Left ventricle myocardium superior (tissue), 1 donor: ENCODE measurements around the gene SNAP29. TPM values are rescaled to one million over a fixed set of nuclear protein-coding genes. Genes with fewer than 3 reads are reported as not detected.
A peak's percentile ranks its signal among the peaks of the same experiment; 100 is the strongest.

Source experiments
- ATAC-seq: fragments of 200-7000 bp; cut with Tn5 transposase; one replicate; pipeline ENCODE4 v1.9.1; 2020; ENCODE audit warnings: mild to moderate bottlenecking, moderate library complexity
- DNase-seq: peaks from one replicate; pipeline ENCODE4 v3.0.0-alpha.2; 2020
- intact Hi-C: fragments of 100-400 bp; cut with micrococcal nuclease; formaldehyde crosslinking; loops from one replicate; pipeline ENCODE4 v1.11.0; 2022
- total RNA-seq: library from RNA; stranded (reverse); fragmentation: NEBNext Ultra II Directional; extraction: Animal tissue kit (Norgen Biotek cat#: 25700); gene quantifications from one replicate; pipeline ENCODE4 v1.2.1, GENCODE V29; 2021
- donor health status: DM: no; HTN: yes; CAD: no; lungs with severe emphysema.

SNAP29 gene
- total RNA-seq, 1 donor from 2014 or later, result 24.2 TPM

DNA sequence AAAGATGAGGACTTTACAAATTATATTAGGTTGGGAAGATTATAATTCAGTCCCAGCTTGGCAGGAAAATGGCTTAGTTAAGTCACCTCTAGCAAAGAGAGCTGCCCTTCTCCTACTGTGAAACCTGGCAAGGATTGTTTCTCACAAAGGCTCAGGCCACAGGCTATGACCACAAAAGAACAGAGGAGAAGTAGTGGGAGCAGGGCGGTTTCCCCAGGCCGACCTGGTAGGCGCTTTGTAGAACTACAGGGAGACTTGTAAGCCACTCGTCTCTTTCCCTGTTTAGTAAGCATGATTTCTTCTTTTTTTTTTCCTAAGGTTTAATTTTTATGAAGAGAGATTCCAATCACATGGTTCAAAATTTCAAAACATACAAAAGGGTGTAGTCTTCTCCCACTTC lies 4.6 kb downstream of the SNAP29 start:
- intact Hi-C loops, result no loop called here
- ATAC-seq (no peak), DNase-seq (no peak)

- intact Hi-C loops, result no loop called here
- no peak for ATAC-seq
These were observed 5.5 kb downstream of the SNAP29 start for GRCh38 chr22:20864186-20864908.

GRCh38 chr22:20865331-20865730 lies 6.5 kb downstream of the SNAP29 start:
- DNase-seq (no peak), ATAC-seq (no peak)
- intact Hi-C loops, result no loop called here

More at GRCh38 chr22:20864186-20864908, 5.5 kb downstream of the SNAP29 start:
- DNase-seq, result no peak

GRCh38 chr22:20865875-20866445 lies 7.2 kb downstream of the SNAP29 start:
- no peak for ATAC-seq

GRCh38 chr22:20866736-20867135 lies 7.9 kb downstream of the SNAP29 start:
- ATAC-seq (no peak), DNase-seq (no peak)
- intact Hi-C loops, result no loop called here

More at GRCh38 chr22:20865875-20866445, 7.2 kb downstream of the SNAP29 start:
- intact Hi-C loops, result no loop called here
- no peak for DNase-seq

DNA sequence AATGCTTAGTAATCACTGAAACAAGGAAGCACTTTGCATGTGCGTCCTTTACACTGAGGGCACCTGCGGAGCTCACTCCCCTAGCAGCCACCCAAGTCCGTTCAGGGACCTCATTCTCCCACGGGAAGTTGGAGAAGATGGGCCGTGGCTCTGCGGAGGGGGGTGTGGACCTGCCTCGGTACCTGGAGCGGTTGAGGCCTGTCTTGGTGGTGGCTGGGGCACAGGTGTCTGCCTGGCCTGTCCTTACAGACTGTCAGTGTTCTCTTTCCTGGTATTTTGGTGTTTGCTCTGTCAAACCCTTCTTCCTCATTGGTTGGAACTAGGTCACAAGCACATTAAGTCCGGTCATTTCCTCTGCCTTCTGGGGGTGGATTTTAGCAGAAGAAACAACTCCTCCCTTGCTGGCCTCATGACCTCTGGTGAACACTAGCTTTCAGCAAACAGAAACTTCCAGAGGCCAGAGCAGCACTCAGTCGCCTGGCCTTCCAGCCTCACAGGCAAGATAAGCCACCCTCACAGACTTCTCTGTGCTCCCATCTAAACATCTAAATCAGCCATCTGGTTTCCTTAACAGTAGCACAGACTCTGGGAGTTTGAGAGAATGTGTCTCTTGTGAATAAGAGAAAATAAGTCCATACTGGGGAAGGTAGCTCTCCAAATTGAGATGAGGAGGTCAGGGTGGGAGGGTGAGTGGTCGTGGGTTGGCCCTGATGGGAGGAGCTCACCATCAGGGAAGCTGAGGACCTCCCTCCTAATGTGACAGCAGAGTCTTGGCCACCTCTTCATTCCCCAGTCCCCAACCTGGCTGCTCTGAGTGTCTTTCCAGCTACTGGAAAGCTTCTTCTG lies 8.6 kb downstream of the SNAP29 start:
- ATAC-seq (peak; percentile 86), DNase-seq (peak; percentile 41)
- intact Hi-C loops, result no loop called here

- DNase-seq, result no peak
- intact Hi-C loops, result no loop called here
- ATAC-seq, result no peak
These were observed 9.5 kb downstream of the SNAP29 start for GRCh38 chr22:20868025-20868962.

DNA sequence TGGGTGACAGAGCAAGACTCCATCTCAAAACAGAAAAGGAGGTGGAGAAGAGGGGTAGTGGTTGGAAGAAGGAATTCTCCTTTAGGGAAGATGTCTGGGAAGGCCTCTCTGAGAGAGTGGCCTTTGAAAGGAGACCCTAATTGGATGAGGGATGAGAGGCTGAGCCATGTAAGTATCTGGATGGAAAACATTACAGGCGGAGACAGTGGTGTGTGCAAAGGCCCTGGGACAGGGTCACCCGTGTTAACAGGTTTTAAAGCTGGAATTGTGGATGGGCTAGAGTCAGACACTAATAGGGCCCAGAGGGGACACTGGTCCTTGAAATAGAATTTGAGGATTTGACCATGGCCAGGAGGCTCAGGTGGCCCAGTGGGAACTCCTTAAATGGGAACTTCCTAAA lies 10.4 kb downstream of the SNAP29 start:
- ATAC-seq, result no peak
- no peak for DNase-seq
- intact Hi-C loops, result no loop called here

DNA sequence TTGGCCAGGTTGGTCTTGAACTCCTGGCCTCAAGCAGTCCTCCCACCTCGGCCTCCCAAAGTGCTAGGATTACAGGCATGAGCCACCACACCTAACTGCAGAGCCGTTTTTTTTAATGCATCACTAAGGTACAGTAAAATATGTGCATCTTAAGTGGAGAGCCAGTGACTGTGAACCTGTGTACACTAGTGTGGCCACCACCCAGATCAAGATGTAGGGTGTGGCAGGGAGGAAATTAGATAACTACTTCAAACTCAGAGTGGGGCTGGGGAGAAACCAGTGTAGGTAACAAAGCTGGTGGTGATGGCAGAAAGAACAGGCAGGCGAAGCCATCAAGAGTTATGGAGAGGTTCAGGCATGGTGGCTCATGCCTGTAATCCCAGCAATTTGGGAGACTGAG lies 14.4 kb downstream of the SNAP29 start:
- ATAC-seq (no peak), DNase-seq (no peak)
- intact Hi-C loops, result no loop called here

- intact Hi-C loops, result no loop called here
- no peak for DNase-seq
These were observed 16.5 kb downstream of the SNAP29 start for GRCh38 chr22:20875296-20875695.

GRCh38 chr22:20877715-20878114 lies 18.9 kb downstream of the SNAP29 start:
- intact Hi-C loops, result no loop called here

More at GRCh38 chr22:20875296-20875695, 16.5 kb downstream of the SNAP29 start:
- no peak for ATAC-seq

GRCh38 chr22:20881231-20881630 lies 22.4 kb downstream of the SNAP29 start:
- no peak for ATAC-seq
- intact Hi-C loops, result no loop called here
- DNase-seq, result no peak

More at GRCh38 chr22:20877715-20878114, 18.9 kb downstream of the SNAP29 start:
- DNase-seq, result no peak
- ATAC-seq, result no peak

GRCh38 chr22:20881869-20882815 lies 23.3 kb downstream of the SNAP29 start:
- intact Hi-C loops, result no loop called here
- ATAC-seq, result no peak

DNA sequence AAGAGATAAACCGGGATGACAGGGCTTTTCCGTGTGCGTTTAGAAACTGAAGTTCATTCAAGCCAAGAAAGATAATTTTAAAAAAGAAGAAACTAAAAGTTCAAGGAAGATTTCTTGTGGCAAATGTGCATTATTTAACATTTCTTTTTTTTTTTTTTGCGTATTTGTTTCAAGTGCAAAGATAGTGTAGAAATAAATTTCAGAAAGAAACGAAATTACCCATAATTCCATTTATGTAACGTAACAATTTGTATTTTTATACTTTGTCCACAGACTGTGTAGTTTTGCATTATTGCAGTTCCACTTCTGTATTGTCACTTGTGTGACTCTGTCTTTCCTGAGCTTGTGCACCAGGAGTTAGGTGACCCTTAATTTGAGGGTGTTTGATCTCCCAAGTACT lies 24.0 kb downstream of the SNAP29 start:
- intact Hi-C loops, result no loop called here
- no peak for DNase-seq
- ATAC-seq, result no peak

More at GRCh38 chr22:20881869-20882815, 23.3 kb downstream of the SNAP29 start:
- no peak for DNase-seq

GRCh38 chr22:20884454-20884853 lies 25.6 kb downstream of the SNAP29 start:
- ATAC-seq, result no peak
- intact Hi-C loops, result no loop called here
- DNase-seq, result no peak

DNA sequence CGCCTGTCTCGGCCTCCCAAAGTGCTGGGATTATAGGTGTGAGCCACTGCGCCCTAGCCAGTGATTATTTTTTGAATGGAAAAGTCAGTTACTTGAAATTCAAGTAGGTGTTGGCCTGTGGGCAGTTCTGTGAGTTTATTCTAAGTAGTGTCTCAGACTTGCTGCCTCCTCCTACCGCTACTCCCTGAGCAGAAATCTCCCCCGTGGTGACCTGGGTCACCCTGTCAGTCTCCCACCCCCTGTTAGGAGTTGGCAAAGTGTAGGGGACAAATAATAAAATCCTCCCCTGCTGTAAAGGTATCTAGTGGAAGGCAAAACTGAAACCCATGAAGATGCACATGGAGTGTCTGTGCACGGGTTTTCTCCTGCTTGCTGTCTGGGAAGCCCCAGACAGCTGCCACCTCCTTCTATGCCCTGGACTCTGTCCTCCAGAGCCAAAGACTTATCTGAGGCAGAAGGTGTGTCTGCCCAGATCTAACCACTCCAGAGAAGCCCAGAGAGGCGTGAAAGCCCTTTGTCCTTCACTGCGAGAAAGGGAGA lies 26.3 kb downstream of the SNAP29 start:
- DNase-seq, result no peak
- intact Hi-C loops, result no loop called here
- no peak for ATAC-seq

DNA sequence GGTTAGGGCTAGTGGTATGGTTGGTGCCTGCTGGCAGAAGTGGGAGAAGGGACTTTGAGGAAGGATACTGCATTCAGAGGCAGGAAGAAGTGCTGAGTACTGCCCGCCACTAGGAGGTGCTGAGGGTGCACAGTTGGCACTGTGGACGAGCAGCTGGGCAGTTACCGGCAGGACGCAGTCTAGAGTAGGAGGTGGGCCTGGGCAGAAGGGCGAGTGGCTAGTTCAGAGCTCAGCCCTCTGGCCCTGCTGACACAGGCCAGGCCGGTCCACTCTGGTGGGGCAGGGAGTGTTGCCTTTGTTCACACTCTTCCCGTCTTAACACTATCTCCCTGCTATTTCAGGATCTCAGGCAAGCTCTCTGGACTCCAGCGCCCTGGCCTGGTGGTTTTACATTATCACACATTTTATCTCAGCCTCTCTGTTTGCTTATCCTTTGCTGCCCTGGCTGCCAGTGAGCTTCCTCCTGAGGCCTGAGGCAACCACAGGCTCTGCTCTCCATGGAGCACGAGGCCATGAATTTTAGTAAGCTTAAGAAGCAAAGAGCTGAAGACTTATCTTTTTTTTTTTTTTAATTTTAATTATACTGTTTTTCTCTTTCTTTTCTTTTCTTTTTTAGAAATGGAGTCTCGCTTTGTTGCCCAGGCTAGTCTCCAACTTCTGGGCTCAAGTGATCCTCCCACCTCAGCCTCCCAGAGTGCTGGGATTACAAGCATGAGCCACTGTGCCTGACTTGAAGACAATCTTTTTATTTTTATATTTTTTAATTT lies 26.9 kb downstream of the SNAP29 start:
- intact Hi-C loops, result no loop called here
- DNase-seq, result peak; percentile 85
- peak; percentile 96 for ATAC-seq
